CD4-positive, alpha-beta T cell treated with Interleukin-2 at 100 ng/mL for 4 hours (primary cell): ENCODE data around the gene PDZD2.
A peak's percentile ranks its signal among the peaks of the same experiment; 100 is the strongest.
"Not testable (repeated sequence)": the region's sequence is repeated elsewhere in the genome, so short reads cannot be mapped to it uniquely, and the experiment has no call there.

Source experiments
- DNase-seq: peaks from one replicate; pipeline ENCODE4 v3.0.0-alpha.2; 2020; ENCODE audit warnings: low spot score

PDZD2 gene

GRCh38 chr5:32078855-32079254 lies 439.9 kb downstream of the PDZD2 start:
- DNase-seq: not testable (repeated sequence)

DNA sequence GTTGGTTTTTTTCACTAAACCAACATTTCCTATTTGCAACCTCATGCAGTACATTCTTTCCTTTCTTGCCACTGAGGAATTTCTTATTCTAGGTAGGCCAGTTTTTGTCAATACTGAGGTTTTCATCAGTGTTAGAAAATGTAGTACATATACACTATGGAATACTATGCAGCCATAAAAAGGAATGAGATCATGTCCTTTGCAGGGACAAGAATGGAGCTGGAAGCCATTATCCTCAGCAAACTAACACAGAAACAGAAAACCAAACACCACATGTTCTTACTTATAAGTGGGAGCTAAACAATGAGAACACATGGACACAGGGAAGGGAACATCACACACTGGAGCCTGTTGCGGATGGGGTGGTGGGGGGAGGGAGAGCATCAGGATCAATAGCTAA lies 441.6 kb downstream of the PDZD2 start:
- DNase-seq: not testable (repeated sequence)

DNA sequence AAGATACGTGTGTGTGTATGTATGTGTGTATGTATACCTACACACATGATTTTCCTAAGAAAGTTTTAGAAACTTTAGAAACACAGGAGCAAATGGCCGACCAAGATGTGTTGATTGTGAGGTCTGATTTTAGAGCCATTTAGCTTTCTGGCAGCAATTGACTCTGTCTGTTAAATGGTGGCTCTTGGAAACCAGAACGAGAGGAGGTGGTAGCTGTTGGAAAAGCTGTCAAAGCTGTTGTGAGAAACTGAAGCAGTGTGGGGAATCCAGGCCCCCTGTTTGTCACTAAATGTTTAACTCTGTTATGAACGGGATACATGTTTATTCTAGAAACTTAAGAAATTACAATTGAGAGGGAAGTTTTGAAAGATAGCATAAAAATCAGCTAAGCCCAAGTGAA lies 443.8 kb downstream of the PDZD2 start:
- no peak for DNase-seq

- DNase-seq: no peak
Observed at GRCh38 chr5:32083981-32084430, 445.1 kb downstream of the PDZD2 start.

DNA sequence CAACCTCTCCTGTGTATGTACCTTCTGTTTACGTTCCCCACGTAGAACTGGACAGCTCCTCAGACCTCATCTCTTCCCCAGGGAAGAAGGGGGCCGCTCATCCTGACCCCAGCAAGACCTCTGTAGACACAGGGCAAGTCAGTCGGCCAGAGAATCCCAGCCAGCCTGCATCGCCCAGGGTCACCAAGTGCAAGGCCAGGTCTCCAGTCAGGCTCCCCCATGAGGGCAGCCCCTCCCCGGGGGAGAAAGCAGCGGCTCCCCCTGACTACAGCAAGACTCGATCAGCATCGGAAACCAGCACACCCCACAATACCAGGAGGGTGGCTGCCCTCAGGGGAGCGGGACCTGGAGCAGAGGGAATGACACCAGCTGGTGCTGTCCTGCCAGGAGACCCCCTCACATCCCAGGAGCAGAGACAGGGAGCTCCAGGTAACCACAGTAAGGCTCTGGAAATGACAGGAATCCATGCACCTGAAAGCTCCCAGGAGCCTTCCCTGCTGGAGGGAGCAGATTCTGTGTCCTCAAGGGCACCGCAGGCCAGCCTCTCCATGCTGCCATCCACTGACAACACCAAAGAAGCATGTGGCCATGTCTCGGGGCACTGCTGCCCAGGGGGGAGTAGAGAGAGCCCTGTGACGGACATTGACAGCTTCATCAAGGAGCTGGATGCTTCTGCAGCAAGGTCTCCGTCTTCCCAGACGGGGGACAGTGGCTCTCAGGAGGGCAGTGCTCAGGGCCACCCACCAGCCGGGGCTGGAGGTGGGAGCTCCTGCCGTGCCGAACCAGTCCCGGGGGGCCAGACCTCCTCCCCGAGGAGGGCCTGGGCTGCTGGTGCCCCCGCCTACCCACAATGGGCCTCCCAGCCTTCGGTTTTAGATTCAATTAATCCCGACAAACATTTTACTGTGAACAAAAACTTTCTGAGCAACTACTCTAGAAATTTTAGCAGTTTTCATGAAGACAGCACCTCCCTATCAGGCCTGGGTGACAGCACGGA lies 448.5 kb downstream of the PDZD2 start:
- DNase-seq: no peak

DNA sequence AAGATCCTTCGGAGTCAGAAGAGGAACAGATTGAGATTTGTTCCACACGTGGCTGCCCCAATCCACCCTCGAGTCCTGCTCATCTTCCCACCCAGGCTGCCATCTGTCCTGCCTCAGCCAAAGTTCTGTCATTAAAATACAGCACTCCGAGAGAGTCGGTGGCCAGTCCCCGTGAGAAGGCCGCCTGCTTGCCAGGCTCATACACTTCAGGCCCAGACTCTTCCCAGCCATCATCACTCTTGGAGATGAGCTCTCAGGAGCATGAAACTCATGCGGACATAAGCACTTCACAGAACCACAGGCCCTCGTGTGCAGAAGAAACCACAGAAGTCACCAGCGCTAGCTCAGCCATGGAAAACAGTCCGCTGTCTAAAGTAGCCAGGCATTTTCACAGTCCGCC lies 449.3 kb downstream of the PDZD2 start:
- DNase-seq: no peak

- no peak for DNase-seq
Observed at GRCh38 chr5:32089146-32090000, 450.4 kb downstream of the PDZD2 start.

GRCh38 chr5:32090026-32090754 lies 451.3 kb downstream of the PDZD2 start:
- no peak for DNase-seq

GRCh38 chr5:32090755-32091128 lies 451.8 kb downstream of the PDZD2 start:
- DNase-seq: no peak

- DNase-seq: peak; percentile 70
Observed at GRCh38 chr5:32092938-32093812, 454.2 kb downstream of the PDZD2 start.

DNA sequence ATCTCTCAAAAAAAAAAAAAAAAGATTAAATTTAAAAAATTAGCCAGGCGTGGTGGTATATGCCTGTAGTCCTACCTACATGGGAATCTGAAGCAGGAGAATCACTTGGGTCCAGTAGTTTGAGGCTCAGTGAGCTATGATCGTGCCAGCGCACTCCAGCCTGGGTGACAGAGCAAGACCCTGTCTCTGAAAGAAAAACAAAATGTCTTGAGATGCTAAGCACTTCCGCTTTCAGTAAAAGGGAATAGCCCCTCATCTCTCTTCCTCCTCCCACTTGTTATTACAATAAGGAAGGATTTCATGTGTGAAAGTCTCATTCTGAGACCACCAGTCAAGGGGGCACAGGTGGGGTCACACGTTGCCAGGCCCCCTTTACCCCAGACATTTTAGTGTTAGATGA lies 455.8 kb downstream of the PDZD2 start:
- no peak for DNase-seq

- DNase-seq: no peak
Observed at GRCh38 chr5:32095261-32095671, 456.3 kb downstream of the PDZD2 start.

- DNase-seq: no peak
Observed at GRCh38 chr5:32096891-32097595, 458.1 kb downstream of the PDZD2 start.

DNA sequence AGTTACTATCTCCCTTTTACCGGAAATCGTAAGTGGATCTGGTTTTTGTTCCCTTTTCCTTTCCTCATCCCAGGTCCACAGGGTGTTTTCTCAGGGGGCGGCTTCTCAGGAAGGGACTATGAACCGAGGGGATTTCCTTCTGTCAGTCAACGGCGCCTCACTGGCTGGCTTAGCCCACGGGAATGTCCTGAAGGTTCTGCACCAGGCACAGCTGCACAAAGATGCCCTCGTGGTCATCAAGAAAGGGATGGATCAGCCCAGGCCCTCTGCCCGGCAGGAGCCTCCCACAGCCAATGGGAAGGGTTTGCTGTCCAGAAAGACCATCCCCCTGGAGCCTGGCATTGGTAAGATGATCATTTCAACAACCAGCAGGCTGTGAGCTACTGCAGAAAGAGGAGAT lies 459.4 kb downstream of the PDZD2 start:
- no peak for DNase-seq

DNA sequence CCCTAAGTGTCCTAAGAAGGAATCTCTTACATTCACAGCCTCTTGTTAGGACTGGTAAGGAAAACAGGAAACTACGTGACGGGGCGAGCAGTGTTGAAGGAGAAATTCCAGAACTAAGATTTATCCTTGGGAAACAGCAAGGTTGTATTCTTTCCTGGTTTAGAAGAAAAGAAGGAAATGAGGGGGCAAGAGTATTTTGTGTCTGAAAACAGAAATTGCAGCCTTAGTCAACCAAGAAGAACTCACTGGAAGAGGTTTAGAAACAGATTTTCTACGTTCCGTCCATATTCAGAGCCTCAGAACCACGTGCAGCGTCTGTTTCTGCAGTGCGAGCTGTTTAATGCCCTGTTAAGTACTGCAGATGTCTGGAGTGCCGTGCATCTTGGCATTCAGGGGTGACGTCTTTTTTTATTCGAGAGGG lies 460.0 kb downstream of the PDZD2 start:
- no peak for DNase-seq

DNA sequence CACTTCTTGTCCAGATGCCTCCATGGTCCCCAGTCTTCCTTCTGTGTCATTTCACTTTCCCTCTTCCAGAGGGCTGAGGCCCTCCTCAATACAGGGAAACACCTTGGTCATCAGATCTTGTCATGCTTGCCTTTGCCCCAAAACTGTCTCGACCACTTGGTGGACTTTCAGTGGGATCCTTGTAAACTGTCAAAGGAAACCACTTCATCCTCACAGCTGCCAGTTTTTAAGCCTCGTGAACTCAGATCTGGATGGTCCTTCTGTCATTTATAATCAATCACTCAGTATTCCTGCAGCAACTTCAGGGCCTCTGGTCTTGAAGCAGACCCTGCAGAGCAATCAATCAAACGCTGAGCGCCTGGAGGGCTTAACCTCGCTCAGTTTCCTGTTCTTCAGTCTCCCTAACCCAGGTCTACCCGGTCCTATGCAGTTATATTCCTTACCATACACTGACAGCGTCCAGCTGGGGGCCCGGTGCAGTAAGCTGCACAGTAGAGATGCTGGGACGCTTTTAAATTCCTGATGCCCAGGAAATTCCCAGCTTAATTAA lies 460.6 kb downstream of the PDZD2 start:
- DNase-seq: no peak

DNA sequence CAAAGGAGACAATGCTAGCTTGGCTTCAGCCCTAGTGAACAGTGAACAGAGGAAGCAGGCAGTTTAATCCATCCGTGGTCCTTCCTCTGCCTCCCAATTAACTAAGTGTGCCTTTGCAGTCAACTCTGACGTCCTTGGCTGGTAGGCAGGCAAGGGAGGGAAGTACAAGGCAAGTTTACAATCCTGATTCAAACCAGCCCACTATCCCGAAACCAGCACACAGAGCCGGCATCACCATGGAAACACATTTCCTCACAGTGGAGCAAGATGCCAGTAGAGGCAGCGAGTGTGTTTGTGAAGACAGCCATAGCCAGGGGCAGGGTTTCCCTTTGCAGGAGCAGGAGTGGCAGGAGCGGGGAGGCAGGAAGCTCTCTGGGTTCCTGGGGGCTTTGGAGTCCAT lies 461.3 kb downstream of the PDZD2 start:
- DNase-seq: no peak

- no peak for DNase-seq
Observed at GRCh38 chr5:32100691-32101302, 461.9 kb downstream of the PDZD2 start.

GRCh38 chr5:32102254-32102986 lies 463.5 kb downstream of the PDZD2 start:
- DNase-seq: no peak
